Left ventricle myocardium inferior (tissue), 1 donor: Measurements from ENCODE around the gene ZNF280D. TPM values are rescaled to one million over a fixed set of nuclear protein-coding genes. Genes with fewer than 3 reads are reported as not detected.

ENCODE experiments used
- DNase-seq: peaks from one replicate; pipeline ENCODE4 v3.0.0-alpha.2; 2020
- H3K27ac ChIP-seq: fragments of 200-600 bp; replicated peaks from 2 replicates; pipeline ENCODE4 v1.8.0; 2021
- H3K27me3 ChIP-seq: fragments of 200-600 bp; 2 replicates; pipeline ENCODE4 v1.8.0; 2021; ENCODE audit warnings: low read depth
- H3K36me3 ChIP-seq: fragments of 200-600 bp; 2 replicates; pipeline ENCODE4 v1.8.0; 2021
- H3K4me1 ChIP-seq: fragments of 200-600 bp; 2 replicates; pipeline ENCODE4 v1.8.0; 2021
- H3K4me3 ChIP-seq: fragments of 200-600 bp; 2 replicates; pipeline ENCODE4 v1.8.0; 2021; ENCODE audit warnings: mild to moderate bottlenecking, moderate library complexity
- H3K9me3 ChIP-seq: fragments of 200-600 bp; replicated peaks from 2 replicates; pipeline ENCODE4 v1.8.0; 2021
- intact Hi-C: fragments of 100-400 bp; cut with micrococcal nuclease; formaldehyde crosslinking; loops from one replicate; pipeline ENCODE4 v1.11.0; 2022
- total RNA-seq: library from RNA; stranded (reverse); fragmentation: NEBNext Ultra II Directional; extraction: Animal tissue kit (Norgen Biotek cat#: 25700); gene quantifications from one replicate; pipeline ENCODE4 v1.2.1, GENCODE V29; 2021
- TF ChIP-seq, protein P1 (sequence below): fragments of 200-600 bp; IDR thresholded peaks from 2 replicates; pipeline ENCODE4 v1.8.0; 2021; ENCODE audit warnings: antibody characterized with exemption, mild to moderate bottlenecking, borderline replicate concordance
- donor health status: DM: no; HTN: yes; CAD: no; lungs with severe emphysema.

Gene ZNF280D
- total RNA-seq, 1 donor from 2014 or later, result 22.0 TPM

- DNase-seq, result peak; percentile 46
- intact Hi-C loops, result no loop called here
Observed at GRCh38 chr15:56759450-56759845, 26.1 kb upstream of the ZNF280D start.

GRCh38 chr15:56758770-56759449 lies 25.6 kb upstream of the ZNF280D start:
- no peak overlapping the region for H3K4me3 ChIP-seq
- TF ChIP-seq, protein P1, sequence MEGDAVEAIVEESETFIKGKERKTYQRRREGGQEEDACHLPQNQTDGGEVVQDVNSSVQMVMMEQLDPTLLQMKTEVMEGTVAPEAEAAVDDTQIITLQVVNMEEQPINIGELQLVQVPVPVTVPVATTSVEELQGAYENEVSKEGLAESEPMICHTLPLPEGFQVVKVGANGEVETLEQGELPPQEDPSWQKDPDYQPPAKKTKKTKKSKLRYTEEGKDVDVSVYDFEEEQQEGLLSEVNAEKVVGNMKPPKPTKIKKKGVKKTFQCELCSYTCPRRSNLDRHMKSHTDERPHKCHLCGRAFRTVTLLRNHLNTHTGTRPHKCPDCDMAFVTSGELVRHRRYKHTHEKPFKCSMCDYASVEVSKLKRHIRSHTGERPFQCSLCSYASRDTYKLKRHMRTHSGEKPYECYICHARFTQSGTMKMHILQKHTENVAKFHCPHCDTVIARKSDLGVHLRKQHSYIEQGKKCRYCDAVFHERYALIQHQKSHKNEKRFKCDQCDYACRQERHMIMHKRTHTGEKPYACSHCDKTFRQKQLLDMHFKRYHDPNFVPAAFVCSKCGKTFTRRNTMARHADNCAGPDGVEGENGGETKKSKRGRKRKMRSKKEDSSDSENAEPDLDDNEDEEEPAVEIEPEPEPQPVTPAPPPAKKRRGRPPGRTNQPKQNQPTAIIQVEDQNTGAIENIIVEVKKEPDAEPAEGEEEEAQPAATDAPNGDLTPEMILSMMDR, result no peak
- no peaks in the 10 kb centered on the region for H3K27me3 ChIP-seq
- DNase-seq, result no peak
- no peak overlapping the region for H3K27ac ChIP-seq
- intact Hi-C loops, result no loop called here
- peaks cover 25% of the 10 kb centered on the region for H3K4me1 ChIP-seq
- H3K36me3 ChIP-seq, result no peaks in the 10 kb centered on the region
- no peaks in the 10 kb centered on the region for H3K9me3 ChIP-seq

More at GRCh38 chr15:56759450-56759845, 26.1 kb upstream of the ZNF280D start:
- Histone ChIP-seq H3K27me3 (no peaks in the 10 kb centered on the region), H3K27ac (no peak overlapping the region), H3K9me3 (no peaks in the 10 kb centered on the region), H3K36me3 (no peaks in the 10 kb centered on the region), H3K4me1 (peaks cover 31% of the 10 kb centered on the region), H3K4me3 (no peak overlapping the region)
- TF ChIP-seq, protein P1, result no peak

- H3K4me3 ChIP-seq, result no peak overlapping the region
- peaks cover 17% of the 10 kb centered on the region for H3K4me1 ChIP-seq
- no peak overlapping the region for H3K27ac ChIP-seq
- no peak for DNase-seq
- H3K9me3 ChIP-seq, result no peaks in the 10 kb centered on the region
- H3K27me3 ChIP-seq, result no peaks in the 10 kb centered on the region
- intact Hi-C loops, result no loop called here
- H3K36me3 ChIP-seq, result no peaks in the 10 kb centered on the region
- TF ChIP-seq, protein P1, result no peak
Observed at GRCh38 chr15:56757875-56758274, 24.6 kb upstream of the ZNF280D start.

DNA sequence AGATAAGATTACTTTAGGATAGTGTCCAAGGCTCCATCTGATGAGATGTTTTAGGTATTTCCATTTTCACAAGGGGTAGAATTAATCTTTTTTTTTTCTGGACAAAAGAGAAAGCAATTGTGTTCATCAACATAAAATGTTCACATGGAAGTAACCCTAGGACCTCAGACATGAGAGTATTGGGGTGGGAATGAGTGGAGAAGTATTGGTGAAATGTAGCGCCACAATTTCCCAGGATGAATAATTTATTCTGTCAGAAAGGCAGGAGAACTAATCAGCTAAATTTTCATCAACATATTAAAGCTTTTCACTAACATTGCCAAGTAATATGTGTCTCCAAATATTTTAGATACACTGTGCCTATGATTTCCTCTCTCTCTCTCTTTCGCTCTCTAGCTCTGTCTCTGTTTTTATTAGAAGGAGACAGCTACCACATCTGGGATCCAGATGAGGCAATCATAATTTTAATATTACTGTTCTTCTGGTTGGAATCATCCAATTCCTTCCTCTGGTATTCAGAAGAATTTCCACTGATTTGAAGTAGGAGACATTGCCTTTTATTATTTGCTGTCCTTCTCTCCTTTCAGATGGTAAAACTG lies 21.6 kb upstream of the ZNF280D start:
- H3K9me3 ChIP-seq, result no peaks in the 10 kb centered on the region
- TF ChIP-seq, protein P1, result no peak
- peaks cover 10% of the 10 kb centered on the region for H3K4me1 ChIP-seq
- intact Hi-C loops, result no loop called here
- no peak overlapping the region for H3K4me3 ChIP-seq
- H3K36me3 ChIP-seq, result no peaks in the 10 kb centered on the region
- no peaks in the 10 kb centered on the region for H3K27me3 ChIP-seq
- no peak for DNase-seq
- H3K27ac ChIP-seq, result no peak overlapping the region

- Histone ChIP-seq H3K4me3 (no peak overlapping the region), H3K27me3 (no peaks in the 10 kb centered on the region), H3K9me3 (no peaks in the 10 kb centered on the region), H3K27ac (no peak overlapping the region), H3K4me1 (no peaks in the 10 kb centered on the region), H3K36me3 (no peaks in the 10 kb centered on the region)
- TF ChIP-seq, protein P1, result no peak
- intact Hi-C loops, result no loop called here
- DNase-seq, result no peak
Observed at GRCh38 chr15:56752986-56753385, 19.7 kb upstream of the ZNF280D start.
